Right hindlimb (tissue), 1 donor: ENCODE measurements around the gene LMX1B.

Source experiments
- DNase-seq: peaks from one replicate; pipeline ENCODE4 v3.0.0-alpha.2; 2018

Gene LMX1B

DNA sequence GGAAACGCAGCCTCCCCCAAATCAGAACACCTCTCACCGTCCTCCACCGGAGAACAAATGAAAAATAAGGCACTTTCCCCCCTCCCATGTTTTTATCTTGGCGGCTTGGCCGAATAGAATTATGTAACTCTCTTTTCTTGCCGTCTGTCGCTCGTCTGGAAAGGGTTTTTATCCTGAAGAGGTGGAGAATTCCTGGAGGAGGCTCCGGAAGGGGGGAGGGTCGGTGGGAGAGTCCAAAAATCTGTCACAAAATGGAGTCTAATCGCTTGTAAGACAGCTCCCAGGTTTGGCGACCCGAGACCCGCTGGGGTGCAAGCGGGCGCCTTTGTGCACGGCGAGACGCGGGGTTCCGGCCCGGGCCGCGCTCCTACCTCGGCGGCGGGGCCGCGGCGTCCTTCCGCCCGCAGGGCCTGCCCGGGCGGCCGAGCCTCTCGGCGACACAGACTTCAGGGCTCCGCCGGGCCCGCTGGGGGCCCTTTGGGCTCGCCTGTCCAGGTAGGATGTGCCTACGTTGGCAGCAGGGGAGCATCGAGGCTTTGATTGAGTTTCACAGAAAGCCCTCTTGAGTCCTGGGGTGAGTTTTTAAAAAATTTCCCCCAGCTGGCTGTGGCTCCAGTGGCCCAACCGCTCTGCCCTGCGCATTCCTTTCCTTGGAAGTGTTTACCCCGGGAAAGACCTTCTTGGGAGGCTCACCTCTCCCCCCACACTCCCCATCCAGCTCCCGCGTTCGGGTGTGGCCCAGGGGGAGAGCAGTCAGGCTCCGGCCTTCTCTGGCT lies 5.0 kb downstream of the LMX1B start:
- DNase-seq = no peak

DNA sequence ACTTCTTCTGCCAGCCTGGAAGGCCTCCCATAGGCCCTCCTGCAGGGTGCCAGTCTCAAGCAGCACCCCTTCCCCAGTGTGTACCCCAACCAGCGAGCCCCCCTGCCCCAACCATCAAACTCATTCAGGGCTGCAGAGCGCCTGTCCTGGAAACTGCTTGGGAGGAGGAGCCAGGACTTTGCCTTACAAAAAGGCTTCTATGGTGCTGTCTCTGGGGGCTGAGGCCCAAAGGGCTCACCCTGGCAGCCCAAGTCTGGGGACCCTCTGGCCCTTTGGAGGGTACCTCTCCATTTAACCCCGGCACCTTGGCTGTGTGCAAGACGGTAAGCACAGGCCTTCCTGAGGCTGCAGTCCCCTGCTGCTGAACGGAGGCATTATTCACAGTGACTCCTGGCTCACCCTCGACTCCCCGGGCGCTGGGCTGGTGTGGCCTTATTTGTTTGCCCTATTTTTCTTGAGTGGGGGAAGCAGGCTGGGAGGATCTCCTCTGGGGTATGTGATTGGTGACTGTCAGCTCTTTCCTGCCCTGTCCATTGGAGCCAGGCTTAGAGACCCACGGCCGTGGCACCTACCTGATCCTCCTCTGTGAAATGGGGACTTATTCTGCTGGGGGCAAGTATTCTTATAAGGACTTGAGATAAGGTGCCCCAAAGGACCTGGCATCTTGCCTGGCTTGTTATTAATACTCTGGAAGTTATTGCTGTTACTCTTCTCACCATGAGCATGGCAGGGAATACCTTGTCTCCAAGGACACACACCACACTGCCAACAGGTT lies 5.8 kb downstream of the LMX1B start:
- no peak for DNase-seq

DNA sequence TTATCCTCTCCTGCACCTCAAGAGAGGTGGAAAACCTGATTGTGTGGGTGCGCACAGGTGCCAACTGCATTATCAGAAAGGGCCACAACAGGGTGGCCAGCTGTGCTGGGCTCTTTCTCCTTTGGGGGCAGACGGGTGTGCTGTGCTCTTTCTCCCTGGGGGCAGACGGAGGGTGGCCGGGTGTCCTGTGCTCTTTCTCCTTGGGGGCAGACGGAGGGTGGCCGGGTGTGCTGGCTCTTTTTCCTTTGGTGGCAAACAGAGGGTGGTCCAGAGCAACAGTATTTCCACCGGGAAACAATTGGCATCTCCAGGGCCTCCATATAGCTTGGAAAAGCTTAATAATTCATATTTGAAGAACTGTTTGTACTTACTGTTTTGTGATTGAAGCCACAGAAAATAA lies 6.8 kb downstream of the LMX1B start:
- no peak for DNase-seq

DNA sequence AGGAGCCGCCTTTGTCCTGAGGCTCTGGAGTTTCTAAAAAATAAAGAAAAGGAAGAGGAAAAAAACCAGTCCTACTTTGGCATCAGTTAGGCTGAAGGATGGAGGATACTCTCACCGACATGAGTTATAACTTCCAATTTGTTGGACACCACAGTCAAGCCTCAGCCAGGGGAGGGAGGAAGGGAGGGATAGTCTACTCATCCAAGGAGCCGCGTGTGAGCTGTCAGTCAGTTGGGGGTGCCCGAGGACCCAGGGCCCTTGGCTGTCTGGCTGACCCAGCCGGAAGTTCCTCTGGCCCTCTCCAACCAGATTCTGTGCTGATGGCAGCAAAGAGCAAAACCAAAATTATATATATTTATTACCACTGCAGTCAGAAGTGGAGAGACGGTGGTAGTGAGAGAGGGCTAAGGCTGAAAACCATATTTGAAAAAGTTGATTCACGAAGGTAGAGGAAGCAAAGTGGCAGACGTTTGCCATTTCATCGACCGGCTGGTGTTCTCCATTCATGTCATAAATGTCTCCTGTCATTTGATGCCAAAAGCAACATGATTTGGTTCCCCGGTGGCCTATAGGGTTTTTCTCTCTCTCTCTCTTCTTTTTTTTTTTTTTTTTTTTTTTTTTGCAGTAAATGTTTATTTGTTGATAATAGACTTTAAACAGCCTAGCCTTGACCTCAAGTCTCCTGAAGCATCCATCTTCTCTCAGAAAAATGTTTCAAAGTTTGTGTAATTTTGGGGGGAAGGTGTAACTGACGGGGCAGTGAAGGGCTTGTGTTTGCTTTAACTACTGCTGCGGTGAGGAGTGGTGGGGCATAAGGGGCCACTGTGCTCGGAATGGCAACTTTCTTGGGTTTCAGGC lies 7.6 kb downstream of the LMX1B start:
- peak; percentile 65 for DNase-seq

DNA sequence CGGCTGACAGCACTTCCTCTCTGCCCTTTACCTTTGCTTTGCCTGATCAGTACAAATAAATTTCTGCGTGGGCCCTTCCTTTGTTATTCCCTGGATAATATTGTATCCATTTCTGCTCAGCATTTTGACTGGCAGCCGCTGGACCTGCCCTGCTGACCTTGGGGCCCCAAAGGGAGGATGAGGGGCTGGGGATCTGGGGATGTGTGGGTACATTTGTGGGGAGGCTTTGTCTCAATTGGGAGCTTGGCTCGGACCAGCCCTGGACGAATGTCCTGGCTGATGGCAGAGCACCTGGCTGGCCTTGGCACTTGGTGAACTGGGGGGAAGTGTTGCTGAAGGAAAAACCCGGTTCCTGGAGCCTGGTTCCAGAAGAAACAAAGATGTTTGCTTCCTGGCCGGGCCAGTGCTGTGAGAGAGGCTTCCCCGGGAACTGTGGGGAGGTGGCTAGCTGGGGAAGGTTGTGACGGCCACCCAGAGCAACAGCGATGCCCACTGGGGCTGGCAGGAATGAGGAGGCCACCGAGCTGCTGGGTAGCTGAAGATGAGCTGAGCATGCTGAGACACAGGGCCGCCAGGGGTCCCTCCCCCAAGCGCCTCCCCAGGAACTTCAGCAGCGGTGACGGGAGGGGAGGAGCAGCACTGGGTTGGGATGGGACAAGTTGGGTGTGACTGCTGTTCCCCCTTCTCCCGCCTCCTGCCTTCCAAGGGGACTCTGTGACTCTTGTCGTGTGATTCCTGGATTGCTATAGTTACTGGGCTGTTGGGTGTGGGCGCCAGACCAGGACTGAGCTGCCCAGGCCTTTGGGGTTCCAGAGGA lies 8.4 kb downstream of the LMX1B start:
- DNase-seq = no peak

DNA sequence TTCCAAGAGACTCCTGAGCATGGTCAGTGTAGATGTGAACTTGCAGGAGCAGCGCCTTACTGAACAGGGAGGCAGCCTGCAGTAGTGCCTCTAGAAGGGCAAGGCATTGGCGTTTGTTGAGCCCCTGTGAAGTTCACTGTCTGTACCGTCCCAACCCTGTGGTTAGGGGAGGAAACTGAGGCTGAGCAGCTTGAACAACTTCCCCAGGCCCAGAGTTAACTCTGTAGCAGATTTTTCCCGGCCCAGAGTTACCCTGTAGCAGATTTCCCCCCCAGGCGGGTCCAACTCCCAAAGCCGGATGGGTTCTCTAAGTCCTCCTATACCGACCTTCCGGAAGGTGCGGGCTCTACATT lies 9.6 kb downstream of the LMX1B start:
- no peak for DNase-seq

DNA sequence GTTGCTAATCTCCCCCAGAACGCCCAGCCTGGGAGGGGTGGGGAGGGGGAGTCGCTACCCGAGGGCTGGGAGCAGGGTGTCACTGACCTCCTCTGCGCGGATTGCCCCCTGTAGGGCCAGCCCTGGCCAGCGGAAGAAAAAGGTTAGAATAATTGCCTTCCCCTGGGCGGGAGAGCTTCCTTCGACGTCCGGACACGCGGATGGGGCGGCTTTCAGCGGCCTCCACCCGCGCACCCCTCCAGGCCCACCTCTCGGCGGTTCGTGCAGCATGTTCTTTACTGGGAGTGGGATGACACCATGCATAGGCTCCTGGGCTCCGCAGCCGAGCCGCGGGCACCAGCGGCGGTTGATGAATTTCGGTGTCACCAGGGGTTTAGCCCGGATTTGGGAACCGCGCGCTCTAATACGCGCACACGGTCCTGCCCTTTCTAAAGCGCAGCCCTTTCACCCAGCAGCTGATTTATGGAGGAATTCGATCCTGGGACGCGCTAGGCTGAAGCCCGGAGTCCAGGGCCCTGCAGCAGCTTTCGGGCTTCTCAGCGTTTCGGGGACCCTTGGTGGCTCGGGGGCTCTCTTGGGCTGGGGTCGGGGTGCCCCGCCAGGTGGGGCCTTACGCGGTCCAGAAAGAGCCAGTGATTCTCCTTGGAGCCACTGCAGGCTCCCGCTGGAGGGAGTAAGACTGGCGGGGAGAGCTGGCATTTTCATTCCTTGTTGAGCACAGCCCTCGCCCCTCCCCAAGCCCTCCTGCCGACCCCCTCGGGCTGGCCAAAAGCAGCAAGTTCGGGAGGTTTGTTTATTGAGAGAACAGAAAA lies 10.1 kb downstream of the LMX1B start:
- no peak for DNase-seq

DNA sequence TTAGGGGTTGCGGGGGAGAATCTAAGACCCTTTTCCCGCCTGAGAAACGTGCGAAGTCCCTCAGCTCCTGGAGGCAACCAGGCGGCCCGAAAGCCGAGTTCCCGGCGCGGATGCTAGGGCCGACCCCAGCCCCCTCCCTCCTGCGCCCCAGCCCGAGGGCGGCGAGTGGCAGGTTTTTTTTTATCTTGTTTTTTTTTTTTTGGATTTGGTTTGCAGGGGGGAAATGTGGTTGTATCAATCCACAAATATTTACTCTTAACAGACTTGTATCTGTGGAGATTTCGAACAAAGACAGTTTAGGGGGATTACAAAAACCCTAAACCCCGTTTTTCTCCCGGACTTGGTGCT lies 10.7 kb downstream of the LMX1B start:
- no peak for DNase-seq

DNA sequence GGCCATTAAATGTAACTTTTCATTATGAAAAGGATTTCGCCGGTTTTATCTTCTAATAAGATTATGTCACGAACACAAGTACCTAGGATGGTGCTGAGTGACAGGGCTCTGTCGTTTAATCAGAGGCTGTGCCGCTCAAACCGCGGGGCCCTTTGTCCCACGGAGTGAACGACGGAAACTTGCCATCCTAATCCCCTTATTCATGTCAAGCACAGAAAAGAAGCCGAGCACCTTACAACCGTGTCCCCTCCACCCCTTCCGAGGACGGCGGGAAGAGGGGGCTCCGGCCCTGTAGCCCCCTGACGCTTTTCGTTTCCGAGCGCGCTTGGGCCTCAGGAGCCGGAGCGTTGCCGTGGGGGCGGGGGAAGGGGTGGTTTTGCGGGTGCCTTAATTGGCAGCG lies 11.2 kb downstream of the LMX1B start:
- no peak for DNase-seq

DNA sequence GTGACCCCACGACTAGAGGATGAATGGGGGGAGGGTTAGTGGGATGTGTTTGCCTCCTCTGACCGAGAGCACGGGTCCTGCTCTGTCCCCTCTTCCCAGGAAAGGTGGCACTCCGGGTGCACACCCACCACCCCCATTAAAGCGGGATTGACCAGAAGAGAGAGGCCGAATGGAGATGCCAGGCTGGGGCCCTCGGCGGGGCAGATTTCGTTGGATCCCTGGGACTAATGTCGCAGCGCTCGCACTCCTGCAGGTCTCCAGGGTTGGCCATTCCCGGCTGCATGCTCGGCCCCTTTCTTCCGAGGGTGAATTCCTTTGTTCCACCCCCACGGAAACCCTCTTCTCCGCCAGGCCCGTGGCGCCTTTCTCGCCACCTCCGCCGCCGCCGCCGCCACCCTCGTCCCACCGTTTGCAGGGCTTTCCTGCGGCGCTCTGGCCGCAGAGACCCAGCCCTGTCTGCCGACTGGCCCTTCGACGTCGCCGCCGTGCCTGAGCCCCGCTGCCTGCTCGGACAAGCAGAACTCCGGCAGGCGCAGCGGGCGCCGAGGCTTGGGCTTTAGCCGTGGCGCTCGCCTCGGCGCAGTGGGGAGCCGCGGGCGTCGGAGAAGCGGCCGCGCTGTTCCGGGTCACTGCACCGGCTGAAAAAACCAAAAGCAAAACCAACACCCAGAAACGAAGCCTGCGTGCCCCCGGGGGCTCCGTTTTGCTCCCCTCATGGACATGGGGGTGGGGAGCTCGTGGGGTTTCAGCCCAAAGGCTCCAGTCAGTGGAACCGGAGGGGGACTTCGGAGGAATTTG lies 11.8 kb downstream of the LMX1B start:
- no peak for DNase-seq

DNA sequence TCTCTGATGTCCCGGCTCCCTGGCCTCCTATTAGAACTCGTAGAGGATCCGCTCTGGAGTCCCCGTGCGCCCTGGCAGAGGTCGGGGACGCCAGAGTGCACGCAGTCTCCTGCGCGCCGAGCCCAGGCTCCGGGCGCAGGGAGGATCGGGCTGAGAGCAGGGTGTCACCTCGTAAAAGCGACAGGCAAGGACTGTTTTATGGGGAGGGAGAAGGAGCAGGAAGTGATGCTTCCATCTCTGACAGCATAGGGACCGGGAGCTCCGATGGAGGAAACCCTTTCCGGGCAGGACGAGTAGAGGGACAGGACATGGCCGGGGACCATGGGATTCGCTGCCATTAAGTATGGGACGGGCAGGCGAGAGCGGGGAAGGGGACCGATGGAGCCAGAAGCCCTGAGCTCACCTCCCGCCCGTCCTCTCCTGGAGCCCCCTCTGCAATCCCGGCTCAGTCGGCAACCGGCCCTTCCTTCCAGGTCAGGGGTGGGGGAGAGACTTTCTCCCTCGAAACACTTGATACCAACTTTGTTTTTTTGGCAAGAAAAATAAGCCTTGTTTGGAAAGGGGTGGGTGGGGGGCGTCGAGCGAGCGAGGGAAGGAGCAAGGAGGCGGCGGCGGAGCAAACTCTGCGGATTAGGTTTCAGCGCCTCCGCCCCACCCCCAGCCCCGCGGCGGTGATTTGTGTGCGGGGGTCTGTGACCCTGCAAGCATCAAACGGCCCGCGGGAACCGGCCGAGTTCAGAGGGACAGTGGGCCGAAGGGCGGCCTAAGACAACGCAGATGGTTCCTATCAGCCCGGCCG lies 12.6 kb downstream of the LMX1B start:
- DNase-seq = no peak

DNA sequence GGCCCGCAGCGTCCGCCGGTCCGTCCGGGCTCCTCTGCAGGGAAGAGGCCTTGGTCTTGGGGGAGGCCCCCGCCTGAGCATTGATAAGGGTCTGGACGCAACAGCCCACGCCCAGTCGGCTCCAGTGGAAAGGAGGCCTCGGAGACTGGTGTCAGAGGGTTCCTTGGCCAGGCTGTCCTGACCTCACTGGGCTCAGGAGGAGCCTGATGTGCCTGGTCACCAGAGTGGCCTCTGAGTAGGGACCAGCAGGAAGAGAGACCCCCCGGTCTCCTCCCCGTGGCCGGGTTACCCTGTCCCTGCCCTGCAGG lies 13.2 kb downstream of the LMX1B start:
- no peak for DNase-seq

DNA sequence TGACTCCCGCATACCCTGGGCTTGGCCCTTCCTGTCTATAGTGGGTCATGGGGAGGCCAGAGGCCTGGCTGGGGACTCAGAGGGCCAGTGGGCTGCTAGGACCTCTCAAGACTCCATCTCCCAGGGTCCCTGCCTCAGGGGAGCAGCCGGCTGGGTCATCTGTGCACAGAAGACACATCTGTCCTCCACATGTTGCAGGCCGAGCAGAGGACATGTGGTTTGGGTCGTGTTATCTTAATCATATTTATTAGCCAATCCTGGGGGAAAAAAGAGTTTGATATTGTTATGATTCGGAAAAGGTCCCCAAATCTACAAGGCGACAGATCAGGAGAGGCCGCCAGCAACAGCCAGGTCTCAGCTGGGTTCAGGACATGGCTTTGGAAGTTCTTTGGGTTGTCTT lies 14.4 kb downstream of the LMX1B start:
- DNase-seq = no peak

DNA sequence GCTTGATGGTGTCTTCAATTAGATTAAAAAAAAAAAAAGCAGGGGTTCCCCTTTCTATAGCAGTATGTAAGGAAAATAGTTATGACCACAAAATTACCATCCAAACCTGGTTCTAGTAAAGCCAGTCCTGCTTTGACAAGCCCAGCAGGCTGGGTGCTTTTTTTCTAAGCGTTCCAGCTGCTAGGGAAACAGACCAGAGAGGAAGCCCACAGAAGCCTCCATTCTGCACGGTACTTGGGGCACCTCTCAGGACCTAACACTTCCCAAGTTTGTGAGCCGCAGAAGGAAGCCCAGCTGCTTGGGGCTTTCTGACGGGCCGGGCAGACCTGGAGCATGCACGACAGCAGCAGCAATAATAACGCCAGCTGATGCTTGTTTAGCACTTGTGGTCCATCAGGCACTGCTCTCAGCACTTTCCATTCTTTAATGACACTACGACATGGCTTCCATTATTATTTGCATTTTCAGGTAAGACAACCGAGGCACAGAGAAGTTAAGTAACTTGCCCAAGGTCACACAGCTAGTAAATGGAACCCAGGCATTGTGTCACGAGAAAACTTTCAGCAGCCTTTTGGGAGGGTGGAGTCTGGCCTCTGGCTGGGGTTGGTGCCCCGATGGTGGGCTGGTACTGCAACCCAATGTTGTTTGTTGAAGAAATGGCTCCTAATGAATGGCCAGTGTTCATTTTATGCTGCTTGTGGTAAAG lies 15.4 kb downstream of the LMX1B start:
- no peak for DNase-seq

DNA sequence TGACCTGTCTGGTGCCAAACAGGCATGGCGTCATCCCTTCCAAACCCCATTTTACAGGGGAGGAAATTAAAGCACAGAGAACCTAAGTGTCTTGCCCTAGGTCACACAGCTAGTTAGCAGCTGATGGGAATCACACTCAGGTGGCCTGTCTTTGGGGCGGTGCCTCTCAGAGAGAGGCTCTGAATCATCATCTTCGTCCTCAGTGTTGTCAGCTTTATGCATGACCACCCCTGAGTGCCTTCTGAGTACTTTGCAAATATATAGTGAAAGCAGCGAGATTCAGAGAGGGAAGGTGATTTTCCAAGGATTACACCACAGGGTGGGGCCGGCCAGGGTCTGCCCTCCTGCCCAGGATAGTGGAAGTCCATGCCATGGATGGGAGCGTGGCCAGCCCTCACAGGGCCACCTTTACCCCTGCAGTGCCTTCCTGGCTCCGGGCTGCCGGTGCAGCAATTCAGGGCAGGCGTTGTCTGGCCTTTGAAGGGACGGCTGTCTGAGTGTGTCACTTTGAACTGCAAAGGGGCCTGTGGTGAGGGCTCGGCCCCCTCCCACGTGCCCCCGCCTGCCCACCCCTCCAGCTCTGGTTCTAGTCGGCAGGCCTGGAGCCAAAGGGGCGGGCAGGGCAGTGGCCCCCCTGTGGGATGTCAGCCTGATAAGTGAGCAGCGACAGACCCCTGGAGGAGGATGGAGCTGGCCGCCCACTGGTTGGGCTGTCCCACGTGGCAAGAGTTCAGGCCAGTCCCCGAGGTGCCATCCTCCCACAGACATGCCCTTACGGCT lies 16.9 kb downstream of the LMX1B start:
- no peak for DNase-seq

DNA sequence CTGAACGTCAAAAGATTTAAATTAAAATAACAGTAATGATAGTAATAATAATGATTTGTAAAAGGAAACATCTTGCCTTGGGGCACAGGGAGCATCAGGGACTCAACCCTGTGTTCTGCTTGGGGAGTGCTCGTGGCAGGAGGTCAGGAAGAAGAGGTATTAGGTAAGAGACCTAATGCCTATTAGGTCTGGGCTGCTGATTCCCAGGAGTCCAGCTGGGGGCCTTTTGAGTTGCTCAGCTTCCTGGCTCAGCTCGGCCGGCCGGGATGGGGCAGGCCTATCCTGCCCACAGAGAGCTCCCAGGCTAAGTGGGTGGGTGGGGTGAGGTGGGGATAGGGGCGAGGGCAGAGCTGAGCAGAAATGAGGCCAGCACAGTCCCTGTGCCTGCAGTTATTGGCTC lies 17.5 kb downstream of the LMX1B start:
- no peak for DNase-seq

DNA sequence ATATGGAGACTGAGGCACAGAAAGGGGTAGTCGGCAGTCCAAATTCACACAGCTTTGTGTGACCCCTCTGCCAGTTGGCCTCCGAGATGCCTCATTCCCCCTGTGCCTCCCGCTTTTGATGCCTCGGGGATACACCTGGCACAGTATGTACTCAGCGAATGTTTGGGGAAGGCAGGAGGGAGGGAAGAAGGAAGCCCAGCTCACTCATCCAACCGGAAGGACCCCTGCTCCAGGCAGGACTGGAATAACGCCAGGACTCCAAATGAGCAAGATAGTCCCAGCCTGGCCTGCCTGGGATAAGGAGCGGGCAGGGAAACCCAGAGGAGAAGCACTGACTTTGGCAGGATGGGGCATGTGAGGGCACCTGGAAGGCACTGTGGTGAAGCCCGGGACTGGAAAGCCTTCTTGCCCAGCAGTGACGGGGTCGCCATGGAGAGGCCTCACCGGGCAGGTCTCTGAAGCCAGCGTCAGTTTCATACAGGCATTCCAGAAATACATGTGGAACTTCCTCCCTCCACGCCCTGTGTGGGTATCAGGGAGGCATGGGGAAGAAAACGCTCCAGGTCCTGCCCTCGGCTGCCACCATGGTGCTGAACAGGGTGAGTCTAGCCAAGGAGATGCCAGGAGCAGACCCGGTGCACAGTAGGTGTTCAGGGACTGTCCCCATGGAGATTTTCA lies 20.3 kb downstream of the LMX1B start:
- no peak for DNase-seq

DNA sequence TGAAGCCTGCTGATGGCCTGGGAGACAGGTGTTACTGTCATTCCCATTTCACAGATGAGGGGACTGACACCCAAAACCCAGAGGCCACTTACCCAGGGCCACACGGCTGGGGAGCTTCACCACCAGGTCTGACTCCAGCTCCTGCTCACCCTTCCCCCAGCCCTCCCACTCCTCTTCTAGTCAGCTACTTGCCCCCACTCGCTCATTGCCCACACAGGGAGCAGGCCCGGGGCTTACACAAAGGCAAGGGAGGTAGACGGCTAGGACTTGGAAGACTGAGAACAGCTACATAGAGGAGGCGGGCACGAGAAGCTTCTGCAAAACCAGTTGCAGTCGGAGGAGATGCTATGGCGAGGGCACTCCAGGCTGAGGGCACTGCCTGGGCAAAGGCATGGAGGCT lies 21.3 kb downstream of the LMX1B start:
- DNase-seq = no peak
